BJ (cell line): Measurements from ENCODE around the gene TAAR8. TPM values are rescaled to one million over a fixed set of nuclear protein-coding genes. Genes with fewer than 3 reads are reported as not detected.
"Not testable (repeated sequence)": the region's sequence is repeated elsewhere in the genome, so short reads cannot be mapped to it uniquely, and the experiment has no call there.

Source experiments
- CTCF ChIA-PET: fragments of 350-600 bp; formaldehyde crosslinking; extraction: SDS; loops from one replicate; lab custom pipeline; 2021; ENCODE audit warnings: antibody characterized with exemption, inconsistent platforms; lab: Yijun Ruan, JAX
- POLR2A ChIA-PET: fragments of 300-600 bp; sonication (Branson Sonifier 250); formaldehyde crosslinking; extraction: SDS; loops from one replicate; lab custom pipeline; 2021; ENCODE audit warnings: antibody characterized with exemption; lab: Charles Lee
- DNase-seq: peaks from one replicate; pipeline ENCODE4 v3.0.0-alpha.2; 2011; ENCODE audit warnings: low read depth
- H3K27me3 ChIP-seq: 2 replicates; pipeline ENCODE4 v1.6.0; 2011; ENCODE audit warnings: low read length; ENCODE audit not compliant: control insufficient read depth, insufficient read depth
- H3K36me3 ChIP-seq: 2 replicates; pipeline ENCODE4 v1.5.1; 2011; ENCODE audit warnings: low read length; ENCODE audit not compliant: control insufficient read depth, insufficient read depth
- H3K4me3 ChIP-seq: 2 replicates; pipeline ENCODE4 v1.5.1; 2011; ENCODE audit warnings: low read depth, mild to moderate bottlenecking, control low read depth, low read length
- polyA plus RNA-seq: library from polyadenylated mRNA; depleted of rRNA; stranded (reverse); fragments of >200 nt; gene quantifications from 2 replicates; pipeline ENCODE4 v1.2.3, GENCODE V29; 2011; rRNA removed
- small RNA-seq: library from RNA; depleted of rRNA; stranded (forward); fragments of <200 nt; gene quantifications from one replicate; pipeline ENCODE3, GENCODE V24; 2012; ENCODE audit warnings: low replicate concordance, low read depth; ENCODE audit not compliant: insufficient read length
- TF ChIP-seq, protein P1 (sequence below): IDR thresholded peaks from 2 replicates; pipeline ENCODE4 v1.5.1; 2011; ENCODE audit warnings: low read depth, mild to moderate bottlenecking, control low read depth, inconsistent platforms, low read length, moderate library complexity; ENCODE audit not compliant: insufficient read depth

TAAR8 gene
- polyA plus RNA-seq, 1 experiment, result not detected

DNA sequence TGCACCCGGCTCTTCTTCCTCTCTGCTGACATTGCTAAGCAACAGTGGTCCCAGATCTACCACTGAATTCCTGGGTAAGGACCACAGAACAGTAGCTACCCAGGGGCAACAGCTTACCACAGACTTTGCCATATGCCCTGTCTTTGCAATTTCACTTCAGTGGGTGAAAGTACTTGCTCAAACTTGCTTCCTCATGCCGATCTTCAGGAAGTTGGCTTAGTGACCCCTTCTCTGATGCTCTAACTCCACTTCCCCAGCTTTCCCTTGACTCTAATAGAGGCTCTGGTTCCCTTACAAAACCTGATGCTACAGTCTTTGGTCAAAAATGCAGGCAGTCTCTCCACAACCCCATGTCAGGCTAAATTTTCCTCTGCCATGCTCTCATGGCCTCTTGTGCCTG lies 40.4 kb downstream of the TAAR8 start:
- CTCF ChIA-PET, result no interaction called here
- TF ChIP-seq, protein P1, sequence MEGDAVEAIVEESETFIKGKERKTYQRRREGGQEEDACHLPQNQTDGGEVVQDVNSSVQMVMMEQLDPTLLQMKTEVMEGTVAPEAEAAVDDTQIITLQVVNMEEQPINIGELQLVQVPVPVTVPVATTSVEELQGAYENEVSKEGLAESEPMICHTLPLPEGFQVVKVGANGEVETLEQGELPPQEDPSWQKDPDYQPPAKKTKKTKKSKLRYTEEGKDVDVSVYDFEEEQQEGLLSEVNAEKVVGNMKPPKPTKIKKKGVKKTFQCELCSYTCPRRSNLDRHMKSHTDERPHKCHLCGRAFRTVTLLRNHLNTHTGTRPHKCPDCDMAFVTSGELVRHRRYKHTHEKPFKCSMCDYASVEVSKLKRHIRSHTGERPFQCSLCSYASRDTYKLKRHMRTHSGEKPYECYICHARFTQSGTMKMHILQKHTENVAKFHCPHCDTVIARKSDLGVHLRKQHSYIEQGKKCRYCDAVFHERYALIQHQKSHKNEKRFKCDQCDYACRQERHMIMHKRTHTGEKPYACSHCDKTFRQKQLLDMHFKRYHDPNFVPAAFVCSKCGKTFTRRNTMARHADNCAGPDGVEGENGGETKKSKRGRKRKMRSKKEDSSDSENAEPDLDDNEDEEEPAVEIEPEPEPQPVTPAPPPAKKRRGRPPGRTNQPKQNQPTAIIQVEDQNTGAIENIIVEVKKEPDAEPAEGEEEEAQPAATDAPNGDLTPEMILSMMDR, result no peak
- POLR2A ChIA-PET, result no interaction called here

DNA sequence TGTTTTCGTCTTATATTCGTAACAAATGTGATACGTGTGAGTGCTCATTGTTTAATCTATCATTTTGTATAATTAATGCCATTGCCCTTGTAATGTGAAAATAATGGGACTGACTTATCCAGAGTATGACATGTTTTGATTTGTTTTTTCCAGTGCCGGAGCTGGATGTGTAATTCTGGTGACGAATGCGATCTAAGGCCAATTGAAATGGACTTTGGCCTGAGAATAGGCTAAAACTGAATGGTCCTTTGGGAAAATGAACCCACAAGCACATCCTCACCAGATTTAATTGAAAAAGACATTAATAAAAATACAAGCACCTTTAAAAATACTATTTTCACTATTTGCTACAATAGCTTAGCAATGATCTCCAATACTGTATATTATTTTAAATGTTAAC lies 43.7 kb downstream of the TAAR8 start:
- no peak overlapping the region for H3K4me3 ChIP-seq
- TF ChIP-seq, protein P1, result no peak
- no peak for DNase-seq
- ChIA-PET CTCF (no interaction called here), POLR2A (no interaction called here)
- no peaks in the 10 kb centered on the region for H3K36me3 ChIP-seq
- H3K27me3 ChIP-seq, result no peaks in the 10 kb centered on the region; the same call in 1 of the 2 replicates

More for the DNA sequence above, 40.4 kb downstream of the TAAR8 start:
- Histone ChIP-seq H3K27me3 (no peaks in the 10 kb centered on the region; the same call in 1 of the 2 replicates), H3K4me3 (no peak overlapping the region), H3K36me3 (no peaks in the 10 kb centered on the region)
- DNase-seq, result no peak

DNA sequence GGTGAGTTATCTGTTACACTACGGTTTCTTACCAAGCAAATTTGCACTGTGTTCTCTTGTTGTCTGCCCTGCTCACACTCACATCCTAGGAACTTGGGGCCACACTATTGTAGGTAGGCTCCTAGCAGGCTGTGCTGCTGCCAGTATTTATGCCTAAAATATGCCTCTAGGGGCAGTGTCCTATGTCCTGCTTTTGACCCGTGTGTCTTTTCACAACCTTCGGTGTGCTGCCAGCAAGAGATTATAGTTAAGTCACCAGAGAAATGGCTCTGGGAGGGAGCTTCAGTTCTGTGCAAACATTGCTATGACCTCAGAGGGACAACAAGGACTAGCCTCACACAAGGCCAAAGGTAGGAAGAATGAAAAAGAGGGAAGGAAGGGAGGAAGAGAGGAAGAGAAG lies 46.0 kb downstream of the TAAR8 start:
- DNase-seq, result no peak
- CTCF ChIA-PET, result no interaction called here
- TF ChIP-seq, protein P1, result 0 out of 2 replicates have a peak, but pooled peaks have one; percentile 16
- no peak overlapping the region for H3K4me3 ChIP-seq
- no peaks in the 10 kb centered on the region for H3K36me3 ChIP-seq
- no peaks in the 10 kb centered on the region for H3K27me3 ChIP-seq
- POLR2A ChIA-PET, result no interaction called here

DNA sequence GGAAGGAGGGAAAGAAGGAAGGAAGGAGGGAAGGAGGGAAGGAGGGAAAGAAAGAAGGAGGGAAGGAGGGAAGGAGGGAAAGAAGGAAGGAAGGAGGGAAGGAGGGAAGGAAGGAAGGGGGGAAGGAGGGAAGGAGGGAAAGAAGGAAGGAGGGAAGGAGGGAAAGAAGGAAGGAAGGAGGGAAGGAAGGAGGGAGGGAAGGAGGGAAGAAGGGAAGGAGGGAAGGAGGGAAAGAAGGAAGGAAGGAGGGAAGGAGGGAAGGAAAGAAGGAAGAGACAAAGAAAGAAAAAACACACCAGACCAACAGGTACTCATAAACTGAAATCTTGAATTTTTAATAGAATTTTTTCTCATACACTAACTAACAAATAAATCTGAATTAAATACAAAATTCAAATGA lies 48.4 kb downstream of the TAAR8 start:
- DNase-seq, CTCF ChIA-PET, POLR2A ChIA-PET, H3K27me3 ChIP-seq, H3K4me3 ChIP-seq, H3K36me3 ChIP-seq: not testable (repeated sequence)

Small RNA genes lying within 50 kb of the gene (small RNA-seq; reads per million reads assigned to genes)
- gene TAAR7P, result not detected

Other genes with a start within 250 kb of the TAAR8 start
- gene MOXD1, start 151.2 kb upstream of the TAAR8 start, polyA plus RNA-seq, result 71.3 and 121 TPM in 2 replicates
- gene STX7, start 39.6 kb upstream of the TAAR8 start, polyA plus RNA-seq, result 31.0 and 51.2 TPM in 2 replicates
- gene TAAR9, start 14.4 kb upstream of the TAAR8 start, polyA plus RNA-seq, result not detected in 2 replicates
- not detected in 2 replicates for gene TAAR6, start 17.6 kb downstream of the TAAR8 start, polyA plus RNA-seq
- gene TAAR5, start 37.1 kb downstream of the TAAR8 start, polyA plus RNA-seq, result not detected in 2 replicates
- not detected in 2 replicates for gene TAAR2, start 71.6 kb downstream of the TAAR8 start, polyA plus RNA-seq
- gene TAAR1, start 106.5 kb downstream of the TAAR8 start, polyA plus RNA-seq, result not detected in 2 replicates
- not detected in 2 replicates for gene VNN1, start 161.4 kb downstream of the TAAR8 start, polyA plus RNA-seq
- not detected in 2 replicates for gene VNN2, start 205.2 kb downstream of the TAAR8 start, polyA plus RNA-seq
- 0.63 and 1.9 TPM in 2 replicates for gene SLC18B1, start 246.0 kb downstream of the TAAR8 start, polyA plus RNA-seq